Stimulated activated CD4-positive, alpha-beta T cell treated with anti-CD3 and anti-CD28 coated beads, TNF-alpha, amount 100 ng/mL, for 24 hours (primary cell): ENCODE results near the gene CLN3.
"Not testable (repeated sequence)": the region's sequence is repeated elsewhere in the genome, so short reads cannot be mapped to it uniquely, and the experiment has no call there.

ENCODE experiments used
- DNase-seq, 3 experiments: peaks; one replicate each; pipeline ENCODE4 v3.0.0-alpha.2; 2020; ENCODE audit warnings: low read depth in 3 of 3

CLN3 gene

GRCh38 chr16:28491970-28492474 lies at the start of gene CLN3:
Gene CLN3 (minus strand): TSS chr16:28492074. CDS start chr16:28491759, 315 bp downstream.
- DNase-seq: peak; percentile 74 to 83 (median 83)

- DNase-seq: no peak
These were observed 48.5 kb upstream of the CLN3 start for GRCh38 chr16:28540346-28540745.

- DNase-seq: no peak
These were observed 47.1 kb upstream of the CLN3 start, which contains the start of gene NUPR1 for GRCh38 chr16:28538733-28539596. Gene NUPR1 (minus strand): TSS chr16:28538974. CDS start chr16:28538907, 67 bp downstream.

GRCh38 chr16:28537964-28538732 lies 46.3 kb upstream of the CLN3 start:
- no peak for DNase-seq

GRCh38 chr16:28537076-28537475 lies 45.2 kb upstream of the CLN3 start:
- no peak for DNase-seq

GRCh38 chr16:28534542-28535373 lies 42.9 kb upstream of the CLN3 start:
- no peak for DNase-seq

- DNase-seq: no peak
These were observed 41.2 kb upstream of the CLN3 start for GRCh38 chr16:28532940-28533647.

- DNase-seq: no peak
These were observed 40.2 kb upstream of the CLN3 start for GRCh38 chr16:28531777-28532744.

- DNase-seq: no peak
These were observed 37.2 kb upstream of the CLN3 start for GRCh38 chr16:28529124-28529523.

- DNase-seq: no peak
These were observed 36.6 kb upstream of the CLN3 start for GRCh38 chr16:28528463-28528867.

- DNase-seq: no peak
These were observed 36.1 kb upstream of the CLN3 start for GRCh38 chr16:28527985-28528384.

- DNase-seq: not testable (repeated sequence)
These were observed 35.4 kb upstream of the CLN3 start for GRCh38 chr16:28527100-28527785.

- no peak for DNase-seq
These were observed 34.6 kb upstream of the CLN3 start for GRCh38 chr16:28526201-28527099.

- DNase-seq: no peak
These were observed 32.9 kb upstream of the CLN3 start for GRCh38 chr16:28524681-28525171.

GRCh38 chr16:28522792-28523191 lies 30.9 kb upstream of the CLN3 start:
- no peak for DNase-seq

- no peak for DNase-seq
These were observed 29.6 kb upstream of the CLN3 start for GRCh38 chr16:28521436-28521835.

GRCh38 chr16:28520672-28521071 lies 28.8 kb upstream of the CLN3 start:
- no peak for DNase-seq

GRCh38 chr16:28514246-28514645 lies 22.4 kb upstream of the CLN3 start:
- no peak for DNase-seq
